PC-3 (cell line): ENCODE measurements around the gene TRABD2B.

ENCODE experiments used
- CTCF ChIP-seq: fragments of 300-600 bp; sonication (generic); conservative IDR thresholded peaks from 2 replicates; pipeline ENCODE4 v1.5.1; 2017; ENCODE audit warnings: antibody characterized with exemption, low read depth, mild to moderate bottlenecking, low read length
- EZH2 ChIP-seq: fragments of 300-600 bp; sonication (generic); IDR thresholded peaks from one replicate; pipeline ENCODE4 v1.6.1; 2017; ENCODE audit warnings: antibody characterized with exemption, mild to moderate bottlenecking, low read length; ENCODE audit not compliant: unreplicated experiment
- EZH2phosphoT487 ChIP-seq: fragments of 300-600 bp; sonication (generic); IDR thresholded peaks from 2 replicates; pipeline ENCODE4 v1.6.1; 2018; ENCODE audit warnings: mild to moderate bottlenecking, antibody characterized with exemption, low read length, borderline replicate concordance

- TF ChIP-seq CTCF (no peak), EZH2 (no peak), EZH2phosphoT487 (no peak)
These were observed 237.1 kb downstream of the TRABD2B start for GRCh38 chr1:47759936-47760629.
